GM12874 (cell line): ENCODE results near the gene MYO1C.

Experiments used
- CTCF ChIP-seq: IDR thresholded peaks from 2 replicates; pipeline ENCODE4 v1.5.1; 2011; ENCODE audit warnings: low read depth, mild to moderate bottlenecking, control low read depth, low read length, moderate library complexity; ENCODE audit not compliant: insufficient read depth

The MYO1C gene

GRCh38 chr17:1480747-1481465, 11.6 kb downstream of the MYO1C start:
- TF ChIP-seq CTCF = no peak

- TF ChIP-seq CTCF = no peak
Measured at GRCh38 chr17:1478418-1478817, 14.1 kb downstream of the MYO1C start.

GRCh38 chr17:1475321-1475854, 17.1 kb downstream of the MYO1C start:
- no peak for TF ChIP-seq CTCF

- TF ChIP-seq CTCF = no peak
Measured at GRCh38 chr17:1474402-1475189, 17.9 kb downstream of the MYO1C start.

GRCh38 chr17:1473841-1474240, 18.6 kb downstream of the MYO1C start:
- TF ChIP-seq CTCF = no peak

- TF ChIP-seq CTCF = peak; percentile 36
Measured at GRCh38 chr17:1473170-1473569, 19.3 kb downstream of the MYO1C start.

- no peak for TF ChIP-seq CTCF
Measured at GRCh38 chr17:1471911-1472821, 20.3 kb downstream of the MYO1C start.
